ENCODE data around the gene ATP6V1B1.

DNA sequence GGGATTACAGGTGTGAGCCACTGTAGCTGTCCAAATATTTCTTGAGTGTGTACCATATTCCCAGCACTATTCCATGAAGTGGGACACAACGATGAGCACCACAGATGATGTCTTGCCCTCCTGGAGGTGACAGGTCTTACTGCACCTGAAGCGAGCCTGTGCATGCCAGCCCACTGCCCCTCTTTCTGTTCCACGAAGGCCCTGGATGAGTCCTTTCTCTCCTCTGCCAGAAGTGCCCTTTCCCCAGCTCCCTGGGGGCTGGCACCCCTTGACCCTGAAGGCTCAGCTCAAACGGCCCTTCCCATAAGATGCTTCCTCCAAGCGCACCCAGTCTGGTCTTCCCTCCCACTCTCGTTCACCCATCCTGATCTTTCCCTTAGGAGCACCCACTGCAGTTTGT is 5.5 kb downstream of the ATP6V1B1 start:
- TF ChIP-seq, protein P1, sequence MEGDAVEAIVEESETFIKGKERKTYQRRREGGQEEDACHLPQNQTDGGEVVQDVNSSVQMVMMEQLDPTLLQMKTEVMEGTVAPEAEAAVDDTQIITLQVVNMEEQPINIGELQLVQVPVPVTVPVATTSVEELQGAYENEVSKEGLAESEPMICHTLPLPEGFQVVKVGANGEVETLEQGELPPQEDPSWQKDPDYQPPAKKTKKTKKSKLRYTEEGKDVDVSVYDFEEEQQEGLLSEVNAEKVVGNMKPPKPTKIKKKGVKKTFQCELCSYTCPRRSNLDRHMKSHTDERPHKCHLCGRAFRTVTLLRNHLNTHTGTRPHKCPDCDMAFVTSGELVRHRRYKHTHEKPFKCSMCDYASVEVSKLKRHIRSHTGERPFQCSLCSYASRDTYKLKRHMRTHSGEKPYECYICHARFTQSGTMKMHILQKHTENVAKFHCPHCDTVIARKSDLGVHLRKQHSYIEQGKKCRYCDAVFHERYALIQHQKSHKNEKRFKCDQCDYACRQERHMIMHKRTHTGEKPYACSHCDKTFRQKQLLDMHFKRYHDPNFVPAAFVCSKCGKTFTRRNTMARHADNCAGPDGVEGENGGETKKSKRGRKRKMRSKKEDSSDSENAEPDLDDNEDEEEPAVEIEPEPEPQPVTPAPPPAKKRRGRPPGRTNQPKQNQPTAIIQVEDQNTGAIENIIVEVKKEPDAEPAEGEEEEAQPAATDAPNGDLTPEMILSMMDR (IDR thresholded peaks at IDR 0.05): no peak
- TF ChIP-seq POLR2A (IDR thresholded peaks at IDR 0.05): no peak
